Endothelial cell of umbilical vein (primary cell): ENCODE measurements around the gene RAB3C. TPM values are rescaled to one million over a fixed set of nuclear protein-coding genes. Genes with fewer than 3 reads are reported as not detected.

Experiments used
- BruUV-seq: library from RNA; stranded (reverse); fragments of 400-500 nt; replicated peaks from 2 replicates; lab custom pipeline; 2021; lab: Mats Ljungman, UMichigan
- CTCF ChIA-PET: fragments of 300-600, 350-600 bp; sonication (Branson Sonifier 250); formaldehyde crosslinking; loops from one replicate; lab custom pipeline; 2021; ENCODE audit warnings: antibody characterized with exemption, inconsistent platforms; lab: Charles Lee
- POLR2A ChIA-PET: fragments of 300-600, 350-600 bp; sonication (Branson Sonifier 250); formaldehyde crosslinking; loops from one replicate; lab custom pipeline; 2021; ENCODE audit warnings: antibody characterized with exemption, inconsistent platforms; lab: Charles Lee
- DNase-seq: peaks from one replicate; pipeline ENCODE4 v3.0.0-alpha.2; 2011; ENCODE audit warnings: low read depth, low spot score
- FAIRE-seq: peaks from 2 replicates; lab custom pipeline; 2011; peaks lifted over from hg19 to GRCh38; lab: Jason Lieb, UNC
- H2AFZ ChIP-seq: 2 replicates; pipeline ENCODE4 v1.6.0; 2012; ENCODE audit warnings: low read depth, low read length, control low read depth, inconsistent platforms
- H3K27ac ChIP-seq: 2 replicates; pipeline ENCODE4 v1.5.1; 2011; ENCODE audit warnings: low read depth, mild to moderate bottlenecking, control low read depth, low read length, moderate library complexity; ENCODE audit not compliant: insufficient read depth
- H3K27me3 ChIP-seq, 2 experiments: 2 replicates each; pipeline versions ENCODE4 v1.6.0 to v1.6.1; 2011; ENCODE audit warnings: low read length in 2 of 2, mixed read lengths in 1 of 2; ENCODE audit not compliant: control insufficient read depth in 2 of 2, insufficient read depth in 2 of 2
- H3K36me3 ChIP-seq, 2 experiments: 2 replicates in 1 of 2; 3 replicates in 1 of 2; pipeline ENCODE4 v1.5.1; 2011; ENCODE audit warnings: low read length in 2 of 2, mild to moderate bottlenecking in 1 of 2, moderate library complexity in 1 of 2; ENCODE audit not compliant: control insufficient read depth in 2 of 2, insufficient read depth in 2 of 2; ENCODE audit errors: extremely low read depth in 1 of 2
- H3K4me1 ChIP-seq: 3 replicates; pipeline ENCODE4 v1.5.1; 2011; ENCODE audit warnings: mild to moderate bottlenecking, low read length; ENCODE audit not compliant: control insufficient read depth, insufficient read depth; ENCODE audit errors: extremely low read depth
- H3K4me2 ChIP-seq: 2 replicates; pipeline ENCODE4 v1.6.1; 2011; ENCODE audit warnings: low read length, control low read depth, mixed read lengths; ENCODE audit not compliant: insufficient read depth
- H3K4me3 ChIP-seq, 3 experiments: fragments of 200-600 bp in 1 of 3; sonication (generic), shearing (Covaris generic) in 1 of 3; replicated peaks in 1 of 3; 2 replicates each; pipeline ENCODE4 v1.5.1; 2011 to 2016; ENCODE audit warnings: control low read depth in 3 of 3, low read length in 3 of 3, mild to moderate bottlenecking in 2 of 3, inconsistent platforms in 1 of 3, low read depth in 1 of 3, moderate library complexity in 1 of 3; ENCODE audit not compliant: insufficient read depth in 1 of 3
- H3K79me2 ChIP-seq: 2 replicates; pipeline ENCODE4 v1.6.0; 2012; ENCODE audit warnings: low read length, inconsistent platforms; ENCODE audit not compliant: control insufficient read depth, insufficient read depth
- H3K9ac ChIP-seq: replicated peaks from 2 replicates; pipeline ENCODE3; 2011; ENCODE audit warnings: low read length, control low read depth; ENCODE audit not compliant: insufficient read depth; ENCODE audit errors: extremely low read depth
- H3K9me1 ChIP-seq: replicated peaks from 3 replicates; pipeline ENCODE4 v1.6.0; 2011; ENCODE audit warnings: mild to moderate bottlenecking, low read length; ENCODE audit not compliant: control insufficient read depth, insufficient read depth; ENCODE audit errors: extremely low read depth
- H3K9me3 ChIP-seq: replicated peaks from 2 replicates; pipeline ENCODE4 v1.5.1; 2012; ENCODE audit warnings: low read length, inconsistent platforms; ENCODE audit not compliant: control insufficient read depth, insufficient read depth
- H4K20me1 ChIP-seq: replicated peaks from 2 replicates; pipeline ENCODE3; 2011; ENCODE audit warnings: mild to moderate bottlenecking, low read length; ENCODE audit not compliant: control insufficient read depth, insufficient read depth; ENCODE audit errors: extremely low read depth
- CTCF ChIP-seq, 2 donors: IDR thresholded peaks; 1 replicate in 1 of 2; 2 replicates in 1 of 2; pipeline ENCODE4 v1.5.1; 2011; ENCODE audit warnings: low read length in 2 of 2, mild to moderate bottlenecking in 2 of 2, moderate library complexity in 2 of 2, control low read depth in 1 of 2, inconsistent platforms in 1 of 2, low read depth in 1 of 2; ENCODE audit not compliant: insufficient read depth in 1 of 2; ENCODE audit errors: extremely low read depth in 1 of 2
- EZH2 ChIP-seq: IDR thresholded peaks from 2 replicates; pipeline ENCODE4 v1.6.1; 2012; ENCODE audit warnings: borderline replicate concordance, low read depth, mild to moderate bottlenecking, moderate library complexity, low read length, inconsistent platforms; ENCODE audit not compliant: severe bottlenecking
- FOS ChIP-seq: IDR thresholded peaks from 2 replicates; pipeline ENCODE4 v1.6.1; 2011; ENCODE audit warnings: mild to moderate bottlenecking, low read length, moderate library complexity, borderline replicate concordance; ENCODE audit not compliant: insufficient read depth
- GATA2 ChIP-seq: IDR thresholded peaks from 2 replicates; pipeline ENCODE4 v1.7.0; 2011; ENCODE audit warnings: low read depth, mild to moderate bottlenecking, moderate library complexity, mixed read lengths, low read length; ENCODE audit not compliant: insufficient read length, insufficient read depth
- JUN ChIP-seq: IDR thresholded peaks from 2 replicates; pipeline ENCODE4 v1.6.1; 2011; ENCODE audit warnings: borderline replicate concordance, low read depth; ENCODE audit not compliant: insufficient read length, insufficient read depth
- MYC ChIP-seq: IDR thresholded peaks from one replicate; pipeline ENCODE4 v1.6.1; 2011; ENCODE audit warnings: mild to moderate bottlenecking, low read depth, low read length
- POLR2A ChIP-seq: IDR thresholded peaks from 2 replicates; pipeline ENCODE4 v1.6.1; 2012; ENCODE audit warnings: low read depth, mild to moderate bottlenecking, control low read depth, low read length
- POLR2AphosphoS5 ChIP-seq: IDR thresholded peaks from 2 replicates; pipeline ENCODE4 v1.6.1; 2012; ENCODE audit warnings: low read depth, mild to moderate bottlenecking, control low read depth, low read length, moderate library complexity; ENCODE audit not compliant: insufficient read depth
- dilution Hi-C: fragments of 300-500 bp; cut with MboI; formaldehyde crosslinking; loops from one replicate; pipeline ENCODE4 v1.15.0; 2019; ENCODE audit warnings: low sequenced_read_pairs; ENCODE audit not compliant: extremely low pct_ligation_motif_present
- intact Hi-C: fragments of 100-400 bp; cut with micrococcal nuclease; formaldehyde crosslinking; loops from one replicate; pipeline ENCODE4 v1.10.0; 2022
- polyA plus RNA-seq, 4 experiments: library from polyadenylated mRNA; depleted of rRNA in 3 of 4; stranded (reverse) in 3 of 4; unstranded in 1 of 4; fragments of >200 nt; gene quantifications; 2 replicates each; pipeline versions ENCODE4 v1.2.1 to v1.2.3, GENCODE V29; 2011 to 2012; ENCODE audit warnings: missing spikeins in 1 of 4
- total RNA-seq: library from RNA; stranded (reverse); gene quantifications from 2 replicates; pipeline ENCODE4 v1.2.3, GENCODE V29; 2021
- TF ChIP-seq, protein P1 (sequence below): IDR thresholded peaks from 2 replicates; pipeline ENCODE4 v1.6.1; 2011; ENCODE audit not compliant: insufficient read depth, insufficient read length

RAB3C gene
- total and polyA plus RNA-seq, 2 donors (not counting 3 experiments of a cell fraction or from before 2014, with no cell fraction given) = 0.04 to 0.66 TPM

DNA sequence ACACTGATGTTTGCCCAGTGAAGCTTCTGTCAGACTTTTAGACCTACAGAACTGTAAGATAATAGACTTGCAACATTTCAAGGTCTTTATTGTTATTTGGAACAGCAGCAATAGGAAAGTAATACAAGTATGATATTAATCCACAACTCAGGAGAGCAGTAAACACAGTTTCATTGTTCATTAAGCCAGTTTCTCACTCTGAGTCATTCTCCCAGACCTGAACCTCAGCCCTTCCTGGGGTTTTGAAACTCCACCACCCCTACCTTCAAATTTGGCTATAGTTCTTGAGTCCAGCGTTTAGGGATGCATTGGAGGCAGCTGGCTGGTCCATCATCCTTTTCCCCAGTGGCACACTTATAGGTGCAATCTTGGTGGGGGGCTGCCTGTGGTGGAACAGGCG lies 203.2 kb downstream of the RAB3C start:
- CTCF ChIA-PET = no interaction called here
- FAIRE-seq = no peak

More for the DNA sequence above, 203.2 kb downstream of the RAB3C start:
- no peak overlapping the region for H2AFZ ChIP-seq
- no peaks in the 10 kb centered on the region for H3K4me1 ChIP-seq
- POLR2A ChIA-PET = interaction anchor here (1.1 kb wide), 1 partner anchor 11 kb away, joined by 4 read pairs; no protein-coding TSS in a partner anchor
- intact Hi-C loops (no loop called here), dilution Hi-C loops (no loop called here)
- no peak overlapping the region for H3K4me3 ChIP-seq
- H3K9me1 ChIP-seq = no peaks in the 10 kb centered on the region
- H3K27me3 ChIP-seq = peaks cover 2 to 5% of the 10 kb centered on the region in 2 experiments
- no TSS peak for BruUV-seq
- no peaks in the 10 kb centered on the region for H3K79me2 ChIP-seq
- H3K4me2 ChIP-seq = no peak overlapping the region
- no peak overlapping the region for H3K9ac ChIP-seq
- no peaks in the 10 kb centered on the region for H3K9me3 ChIP-seq
- no peaks in the 10 kb centered on the region for H4K20me1 ChIP-seq
- no peak for DNase-seq
- H3K36me3 ChIP-seq = no peaks in the 10 kb centered on the region
- H3K27ac ChIP-seq = no peak overlapping the region
- TF ChIP-seq MYC (no peak), POLR2A (no peak), EZH2 (no peak), JUN (no peak), CTCF (IDR thresholded peaks at IDR 0.05; ENCODE audit: extremely low read depth in 1 of 2, insufficient read depth in 1 of 2, low read depth in 1 of 2, low read length in 2 of 2) (no peak), FOS (no peak), POLR2AphosphoS5 (no peak), GATA2 (no peak)
- TF ChIP-seq, protein P1, sequence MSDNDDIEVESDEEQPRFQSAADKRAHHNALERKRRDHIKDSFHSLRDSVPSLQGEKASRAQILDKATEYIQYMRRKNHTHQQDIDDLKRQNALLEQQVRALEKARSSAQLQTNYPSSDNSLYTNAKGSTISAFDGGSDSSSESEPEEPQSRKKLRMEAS = no peak
